HepG2 (cell line): ENCODE measurements around the gene GSTM4. TPM values are rescaled to one million over a fixed set of nuclear protein-coding genes. Genes with fewer than 3 reads are reported as not detected.

Experiments
- ATAC-seq: fragments of 200-7000 bp; cut with Tn5 transposase; 3 replicates; pipeline ENCODE4 v1.9.1; 2020; ENCODE audit warnings: mild to moderate bottlenecking, moderate library complexity
- BruUV-seq: library from RNA; stranded (reverse); fragments of 400-500 nt; replicated peaks from 2 replicates; lab custom pipeline; 2021; lab: Mats Ljungman, UMichigan
- CTCF ChIA-PET: fragments of 300-600 bp; formaldehyde crosslinking; extraction: SDS; loops from one replicate; lab custom pipeline; 2021; ENCODE audit warnings: low total read pairs, inconsistent platforms, low intra/inter-chr PET ratio; lab: Yijun Ruan, JAX
- POLR2A ChIA-PET: fragments of 350-600 bp; sonication (Branson Sonifier 250); formaldehyde crosslinking; loops from one replicate; lab custom pipeline; 2020; ENCODE audit warnings: antibody characterized with exemption, inconsistent platforms; lab: Yijun Ruan, JAX
- DNase-seq: peaks from one replicate; pipeline ENCODE4 v3.0.0-alpha.2; 2015; ENCODE audit warnings: low spot score
- FAIRE-seq: peaks from 3 replicates; lab custom pipeline; 2011; peaks lifted over from hg19 to GRCh38; lab: Jason Lieb, UNC
- H2AFZ ChIP-seq: one replicate; pipeline ENCODE4 v1.6.1; 2011; ENCODE audit warnings: low read length, inconsistent platforms
- H3K27ac ChIP-seq: fragments of 300-600 bp; 3 replicates; pipeline ENCODE4 v1.8.0; 2011; ENCODE audit warnings: mixed run types, mild to moderate bottlenecking, mixed read lengths, low read length, inconsistent platforms; ENCODE audit not compliant: insufficient read depth; ENCODE audit errors: extremely low read length
- H3K27me3 ChIP-seq, 2 experiments: fragments of 200-600 bp in 1 of 2; 2 replicates in 1 of 2; 3 replicates in 1 of 2; pipeline versions ENCODE4 v1.6.0 to v1.8.0; 2011; ENCODE audit warnings: low read length in 2 of 2, mild to moderate bottlenecking in 2 of 2, moderate library complexity in 2 of 2, inconsistent platforms in 1 of 2; ENCODE audit not compliant: insufficient read depth in 2 of 2, control insufficient read depth in 1 of 2
- H3K36me3 ChIP-seq, 2 experiments: fragments of 200-600 bp in 1 of 2; replicated peaks in 1 of 2; 2 replicates in 1 of 2; 3 replicates in 1 of 2; pipeline versions ENCODE4 v1.5.1 to v1.8.0; 2011; ENCODE audit warnings: low read length in 2 of 2, inconsistent platforms in 1 of 2; ENCODE audit not compliant: insufficient read depth in 2 of 2, control insufficient read depth in 1 of 2
- H3K4me1 ChIP-seq: 2 replicates; pipeline ENCODE4 v1.5.1; 2012; ENCODE audit warnings: low read length, inconsistent platforms; ENCODE audit not compliant: insufficient read depth
- H3K4me2 ChIP-seq: 2 replicates; pipeline ENCODE4 v1.6.0; 2011; ENCODE audit warnings: low read depth, low read length, inconsistent platforms
- H3K4me3 ChIP-seq, 3 experiments: fragments of 200-600 bp in 1 of 3; sonication (generic), shearing (Covaris generic) in 1 of 3; replicated peaks in 1 of 3; 2 replicates each; pipeline ENCODE4 v1.5.1; 2011 to 2016; ENCODE audit warnings: low read length in 3 of 3, inconsistent platforms in 2 of 3, low read depth in 2 of 3, mild to moderate bottlenecking in 2 of 3, control low read depth in 1 of 3, mixed read lengths in 1 of 3; ENCODE audit not compliant: insufficient read depth in 1 of 3
- H3K79me2 ChIP-seq: one replicate; pipeline ENCODE4 v1.6.1; 2011; ENCODE audit warnings: low read length, inconsistent platforms; ENCODE audit not compliant: insufficient read depth
- H3K9ac ChIP-seq: 2 replicates; pipeline ENCODE4 v1.6.0; 2011; ENCODE audit warnings: mild to moderate bottlenecking, low read depth, low read length, inconsistent platforms; ENCODE audit not compliant: insufficient read depth
- H3K9me3 ChIP-seq: 2 replicates; pipeline ENCODE4 v1.5.1; 2012; ENCODE audit warnings: mild to moderate bottlenecking, low read length
- H4K20me1 ChIP-seq: 2 replicates; pipeline ENCODE4 v1.6.0; 2011; ENCODE audit warnings: inconsistent platforms, mild to moderate bottlenecking, low read length, moderate library complexity; ENCODE audit not compliant: insufficient read depth
- AGO2 ChIP-seq: fragments of 200-400 bp; formaldehyde crosslinking; optimal IDR thresholded peaks from 2 replicates; pipeline ENCODE3; 2017; ENCODE audit warnings: mild to moderate bottlenecking, low read depth, low read length, moderate library complexity
- ARID2 ChIP-seq: sonication (generic); formaldehyde crosslinking; IDR thresholded peaks from 2 replicates; pipeline ENCODE4 v1.8.1; 2022; ENCODE audit warnings: mild to moderate bottlenecking, missing genetic modification reagents, borderline replicate concordance
- BHLHE40 ChIP-seq: IDR thresholded peaks from 2 replicates; pipeline ENCODE4 v1.6.1; 2011; ENCODE audit warnings: low read length, improper control_type of control experiment
- HNRNPUL1 ChIP-seq: fragments of 200-400 bp; formaldehyde crosslinking; IDR thresholded peaks from 2 replicates; pipeline ENCODE4 v1.6.1; 2017; ENCODE audit warnings: low read depth, mild to moderate bottlenecking, low read length, moderate library complexity
- JARID2 ChIP-seq: sonication (generic); formaldehyde crosslinking; IDR thresholded peaks from 2 replicates; pipeline ENCODE4 v1.8.1; 2023; ENCODE audit warnings: missing genetic modification reagents, inconsistent platforms; ENCODE audit not compliant: insufficient replicate concordance
- KDM4B ChIP-seq: sonication (generic); formaldehyde crosslinking; IDR thresholded peaks from 2 replicates; pipeline ENCODE4 v1.4.0; 2020; ENCODE audit warnings: missing genetic modification reagents
- POLR2G ChIP-seq: fragments of 200-400 bp; formaldehyde crosslinking; IDR thresholded peaks from 2 replicates; pipeline ENCODE4 v1.6.1; 2018; ENCODE audit warnings: mild to moderate bottlenecking, low read depth, low read length, moderate library complexity
- ZBTB8A ChIP-seq: sonication (generic); formaldehyde crosslinking; IDR thresholded peaks from 2 replicates; pipeline ENCODE4 v1.4.0; 2020; ENCODE audit warnings: mild to moderate bottlenecking, low read depth, missing genetic modification reagents, borderline replicate concordance
- ZFP36L2 ChIP-seq: sonication (generic); formaldehyde crosslinking; IDR thresholded peaks from 2 replicates; pipeline ENCODE4 v1.4.0; 2020; ENCODE audit warnings: missing genetic modification reagents
- ZNF768 ChIP-seq: sonication (generic); formaldehyde crosslinking; IDR thresholded peaks from 2 replicates; pipeline ENCODE4 v1.4.0; 2020; ENCODE audit warnings: missing genetic modification reagents
- WGBS: methylation state at CpG from one replicate; pipeline ENCODE4 v1.1.6; 2017; ENCODE audit warnings: low lambda C conversion rate; 5-methylcytosine and 5-hydroxymethylcytosine counted together
- in situ Hi-C: cut with HindIII; loops from 2 replicates; pipeline ENCODE4 v1.10.0; 2017; ENCODE audit warnings: low pct_unique_long_range_greater_than_20kb; ENCODE audit not compliant: extremely low pct_ligation_motif_present
- intact Hi-C: fragments of 100-400 bp; cut with micrococcal nuclease; formaldehyde crosslinking; loops from one replicate; pipeline ENCODE4 v1.10.0; 2022; ENCODE audit not compliant: unreplicated experiment
- polyA plus RNA-seq, 8 experiments: library from polyadenylated mRNA; depleted of rRNA in 3 of 8; stranded (reverse) in 7 of 8; unstranded in 1 of 8; fragments of >200 nt; fragmentation: Illumina TruSeq in 4 of 8; extraction: Trizol in 4 of 8; gene quantifications; 2 replicates each; pipeline versions ENCODE4 v1.2.1 to v1.2.3, GENCODE V29; 2011 to 2016; ENCODE audit warnings: low read depth in 4 of 8, missing spikeins in 1 of 8, mixed read lengths in 1 of 8; ENCODE audit not compliant: insufficient read depth in 1 of 8
- total RNA-seq, 5 experiments: library from RNA; depleted of rRNA; stranded (reverse); fragments of >200 nt; fragmentation: Illumina TruSeq; extraction: Trizol; gene quantifications; 2 replicates each; pipeline ENCODE4 v1.2.3, GENCODE V29; 2016; ENCODE audit warnings: low read depth in 1 of 5

The GSTM4 gene
- total and polyA plus RNA-seq, 2 of the 13 experiments (the other 11 are each of a cell fraction or from before 2014, with no cell fraction given): 25.3 to 40.8 TPM

- no peak for DNase-seq
- H3K4me3 ChIP-seq: no peak overlapping the region
- no peak overlapping the region for H2AFZ ChIP-seq
- no peak for FAIRE-seq
- POLR2A ChIA-PET: no interaction called here
- no peak overlapping the region for H3K4me2 ChIP-seq
- H3K9me3 ChIP-seq: no peaks in the 10 kb centered on the region
- H3K9ac ChIP-seq: no peak overlapping the region
- in situ Hi-C loops: no loop called here
- TF ChIP-seq JARID2 (CRISPR knock-in tag): no peak
- no peak for TF ChIP-seq HNRNPUL1
- peak; percentile 51 for TF ChIP-seq AGO2
- no peak for TF ChIP-seq ZBTB8A (CRISPR knock-in tag)
- TF ChIP-seq POLR2G: 0 out of 2 replicates have a peak, but pooled peaks have one; percentile 14
- H3K79me2 ChIP-seq: no peaks in the 10 kb centered on the region
- CTCF ChIA-PET: no interaction called here
- peaks cover 26 to 37% of the 10 kb centered on the region in 2 experiments for H3K36me3 ChIP-seq
- WGBS: 73% methylated on average over 4 of the region's 5 CpGs
- H4K20me1 ChIP-seq: no peaks in the 10 kb centered on the region
- H3K27me3 ChIP-seq: no peaks in the 10 kb centered on the region
- H3K27ac ChIP-seq: no peak overlapping the region
- H3K4me1 ChIP-seq: peaks cover 27% of the 10 kb centered on the region
- ATAC-seq: no peak
- intact Hi-C loops: no loop called here
- BruUV-seq: no TSS peak
These were observed 23.1 kb upstream of the GSTM4 start for GRCh38 chr1:109632671-109633346.

GRCh38 chr1:109634292-109634691, 21.6 kb upstream of the GSTM4 start:
- no peaks in the 10 kb centered on the region for H3K79me2 ChIP-seq
- DNase-seq (no peak), ATAC-seq (no peak), FAIRE-seq (no peak)
- no peak overlapping the region for H3K4me3 ChIP-seq
- no peak overlapping the region for H3K27ac ChIP-seq
- POLR2A ChIA-PET: no interaction called here
- H3K4me2 ChIP-seq: no peak overlapping the region
- H3K27me3 ChIP-seq: no peaks in the 10 kb centered on the region
- BruUV-seq: no TSS peak
- no peak overlapping the region for H2AFZ ChIP-seq
- intact Hi-C loops: no loop called here
- CTCF ChIA-PET: no interaction called here
- H3K4me1 ChIP-seq: peaks cover 27% of the 10 kb centered on the region
- in situ Hi-C loops: no loop called here
- no peaks in the 10 kb centered on the region for H4K20me1 ChIP-seq
- WGBS: 79% methylated on average over 6 of the region's 6 CpGs
- no peaks in the 10 kb centered on the region for H3K9me3 ChIP-seq
- TF ChIP-seq ZFP36L2 (CRISPR knock-in tag): no peak
- TF ChIP-seq KDM4B (CRISPR knock-in tag): no peak
- TF ChIP-seq ZNF768: peak; percentile 18; the same call in 1 of the 2 replicates
- TF ChIP-seq BHLHE40: no peak
- no peak for TF ChIP-seq ARID2 (CRISPR knock-in tag)
- H3K9ac ChIP-seq: no peak overlapping the region
- peaks cover 19 to 22% of the 10 kb centered on the region in 2 experiments for H3K36me3 ChIP-seq
